Stimulated activated CD4-positive, alpha-beta T cell treated with anti-CD3 and anti-CD28 coated beads, Interleukin-1b, Interleukin-23, amount 100 ng/mL, for 24 hours (primary cell): ENCODE measurements around the gene CAMK1D.
A peak's percentile ranks its signal among the peaks of the same experiment; 100 is the strongest.

Experiments
- DNase-seq, 4 experiments: peaks; one replicate each; pipeline ENCODE4 v3.0.0-alpha.2; 2020; ENCODE audit warnings: low read depth in 4 of 4, low spot score in 1 of 4

Gene CAMK1D

DNA sequence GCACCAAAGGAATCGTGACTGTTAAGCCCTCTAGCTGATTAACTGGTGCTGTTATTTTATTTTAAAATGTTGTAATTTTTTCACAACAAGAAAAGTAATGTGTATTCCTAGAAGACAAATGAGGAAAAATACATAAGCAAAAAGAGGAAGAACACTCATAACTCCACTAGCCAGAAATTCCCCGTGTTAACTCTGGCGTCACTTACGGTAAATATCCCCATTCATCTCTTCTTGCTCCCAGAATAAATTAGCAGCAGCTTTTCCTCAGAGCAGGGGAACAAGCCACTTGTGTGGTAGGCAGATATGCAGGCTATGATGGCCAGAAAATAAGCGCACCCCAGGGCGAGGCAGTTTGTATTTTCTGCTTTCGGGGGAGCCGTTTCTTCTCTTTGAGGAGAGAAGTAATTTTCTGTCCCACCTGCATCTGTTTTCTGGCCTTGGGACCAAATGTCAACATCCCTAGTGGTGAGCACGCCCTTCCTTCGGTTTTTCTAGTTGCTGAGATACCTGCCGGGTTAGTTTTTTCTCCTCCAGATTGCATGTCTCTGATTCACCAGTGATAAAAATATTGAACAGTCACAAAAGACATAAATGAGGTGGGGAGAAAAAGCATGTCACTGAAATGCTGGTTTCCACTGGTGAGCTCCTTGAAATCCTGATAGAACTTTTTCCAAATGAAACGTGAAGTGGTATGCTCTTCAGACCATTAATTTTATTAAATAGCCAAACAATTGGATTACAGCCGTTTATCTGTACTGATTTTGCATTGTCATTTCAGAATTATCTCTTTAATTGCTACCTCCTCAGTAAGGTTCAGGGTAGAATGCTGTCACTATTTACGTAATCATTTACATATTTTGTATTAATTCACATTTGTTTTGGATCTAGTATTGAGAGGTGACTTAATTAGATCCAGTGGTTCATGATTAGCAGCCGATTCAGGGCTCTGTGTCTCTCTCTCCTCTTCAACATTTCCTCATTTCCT is 268.1 kb downstream of the CAMK1D start:
- DNase-seq, result no peak

DNA sequence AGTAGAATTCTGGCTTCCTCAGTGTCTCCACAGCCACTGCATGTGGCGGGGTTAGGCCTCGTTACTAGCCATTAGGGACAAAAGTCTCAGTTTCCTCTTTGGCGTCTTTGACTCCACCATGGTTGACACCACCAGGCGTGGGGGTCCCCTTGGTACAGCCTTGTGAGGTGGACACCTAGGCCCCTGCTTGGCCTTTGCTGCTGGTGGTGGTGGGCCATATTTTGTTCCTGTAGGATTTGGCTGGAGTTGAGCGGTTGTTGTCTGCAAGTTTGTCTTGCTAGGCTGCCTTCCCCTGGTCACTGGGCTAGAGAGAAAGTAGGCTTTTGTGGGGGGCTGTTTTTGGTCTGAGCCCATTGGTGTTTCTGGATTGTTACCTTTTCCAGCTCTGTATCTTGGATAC is 272.7 kb downstream of the CAMK1D start:
- DNase-seq, result no peak

DNA sequence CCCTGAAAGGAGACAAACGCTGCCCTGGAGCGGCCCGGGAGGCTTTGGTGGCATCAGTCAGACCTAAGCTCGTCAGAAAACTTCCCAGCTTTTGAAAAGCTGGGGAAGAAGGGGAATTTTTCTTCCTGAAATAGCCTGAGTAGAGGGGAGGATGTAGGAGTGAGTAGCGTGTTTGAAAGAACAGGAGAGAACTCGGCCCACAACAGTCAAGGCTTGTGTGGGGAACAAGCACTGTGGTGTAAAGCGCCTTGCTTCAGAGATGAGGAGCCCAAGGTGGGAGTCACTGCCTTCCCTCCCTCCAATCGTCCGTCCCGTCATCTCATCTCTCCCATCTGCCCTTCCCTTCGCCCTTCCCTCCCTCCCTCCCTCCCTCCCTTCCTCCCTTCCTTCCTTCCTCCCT is 273.3 kb downstream of the CAMK1D start:
- DNase-seq, result no peak

DNA sequence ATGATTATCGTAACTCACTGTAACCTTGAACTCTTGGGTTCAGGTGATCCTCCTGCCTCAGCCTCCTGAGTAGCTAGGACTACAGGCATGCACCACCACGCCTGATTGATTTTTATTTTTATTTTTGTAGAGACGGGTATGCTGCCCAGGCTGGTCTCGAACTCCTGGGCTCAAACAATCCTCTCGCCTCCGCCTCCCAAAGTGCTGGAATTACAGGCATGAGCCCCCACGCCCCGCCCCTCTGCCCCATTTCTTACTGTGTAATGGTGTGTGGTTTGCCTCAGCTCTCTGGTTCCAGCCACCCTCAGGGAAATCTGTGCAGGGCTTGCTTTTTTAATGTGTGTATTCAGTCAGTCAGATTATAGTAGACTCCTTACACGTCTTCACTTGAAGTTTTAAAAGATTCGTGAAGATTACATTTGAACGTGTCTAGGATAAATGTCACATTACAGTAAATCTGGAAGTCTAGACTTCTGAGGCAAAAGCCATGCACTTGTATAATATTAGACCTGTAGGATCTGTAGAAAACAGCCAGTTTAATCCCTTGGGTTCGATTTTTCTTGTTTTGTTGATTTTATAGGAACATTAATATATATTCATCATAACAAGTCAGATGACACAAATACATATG is 276.2 kb downstream of the CAMK1D start:
- no peak for DNase-seq

DNA sequence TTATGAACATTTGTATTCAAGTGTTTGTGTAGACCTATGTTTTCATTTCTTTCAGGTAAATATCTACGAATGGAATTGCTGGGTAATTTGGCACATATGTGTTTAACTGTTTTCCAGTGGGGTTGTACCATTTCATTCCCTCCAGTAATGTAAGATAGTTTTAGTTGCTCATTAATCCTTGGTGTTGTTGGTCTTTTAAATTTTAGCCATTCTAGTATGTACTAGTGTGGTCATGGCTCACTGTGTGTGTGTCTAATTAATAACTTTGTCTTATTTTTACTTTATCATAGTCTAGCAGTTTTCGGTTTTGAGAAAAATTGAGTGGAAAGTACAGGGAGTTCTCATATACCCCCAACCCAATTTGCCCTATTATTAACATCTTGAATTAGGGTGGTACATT is 278.8 kb downstream of the CAMK1D start:
- no peak for DNase-seq

DNA sequence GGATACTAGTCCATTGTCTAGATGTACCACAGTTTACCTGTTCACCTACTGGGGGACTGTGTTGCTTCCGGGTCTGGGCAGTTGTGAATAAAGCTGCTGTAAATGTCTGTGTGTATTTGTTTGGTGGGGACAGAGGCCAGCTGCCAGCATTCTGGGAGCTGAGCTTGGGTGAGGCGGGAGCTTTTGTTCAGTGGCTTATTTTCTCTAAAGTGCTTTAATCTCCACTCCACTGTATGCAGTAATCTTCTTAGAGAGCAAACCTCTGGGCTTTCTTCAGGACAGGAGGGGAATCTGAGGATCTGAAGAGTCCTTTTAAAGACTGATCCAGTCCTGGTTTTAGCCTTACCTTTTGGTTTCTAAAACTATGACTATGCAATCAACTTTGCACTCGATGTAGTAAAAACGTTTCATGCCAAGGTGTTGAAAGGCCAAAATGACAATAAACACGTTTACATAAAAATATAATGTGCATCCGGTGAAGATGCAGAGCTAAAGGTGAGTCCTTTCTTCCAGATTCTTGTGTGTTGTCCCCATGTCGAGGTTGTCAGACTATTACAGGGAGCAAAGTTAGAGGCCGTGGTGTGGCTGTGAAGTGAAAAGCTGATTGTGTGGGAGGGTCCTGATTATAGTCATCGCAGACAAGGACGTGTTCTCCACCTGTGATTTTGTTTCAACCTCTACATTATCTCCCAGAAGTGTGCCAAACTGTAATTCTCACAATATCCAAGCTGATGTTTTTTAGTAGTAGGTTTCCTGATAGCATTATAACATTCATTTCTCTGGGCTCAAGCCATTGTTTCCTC is 279.8 kb downstream of the CAMK1D start:
- DNase-seq, result no peak

DNA sequence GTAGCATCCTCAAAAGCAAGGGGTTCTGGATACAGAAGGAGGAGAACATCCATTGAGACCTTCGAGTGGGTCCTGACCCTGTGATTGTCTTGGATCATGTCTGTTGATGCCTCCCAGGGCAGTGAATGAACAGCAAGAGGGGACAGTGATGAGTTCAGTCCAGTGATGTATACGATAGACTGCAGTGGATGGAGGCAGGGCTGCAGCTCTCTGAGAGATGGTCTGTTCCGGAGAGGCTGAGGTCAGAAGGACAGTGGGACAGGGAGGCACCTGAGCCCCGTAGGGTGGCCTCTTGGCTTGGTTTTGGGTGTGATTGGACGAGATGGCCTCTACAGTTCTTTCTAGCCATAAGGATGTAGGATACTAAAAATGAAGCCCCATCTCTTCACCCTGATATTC is 280.4 kb downstream of the CAMK1D start:
- DNase-seq, result no peak

DNA sequence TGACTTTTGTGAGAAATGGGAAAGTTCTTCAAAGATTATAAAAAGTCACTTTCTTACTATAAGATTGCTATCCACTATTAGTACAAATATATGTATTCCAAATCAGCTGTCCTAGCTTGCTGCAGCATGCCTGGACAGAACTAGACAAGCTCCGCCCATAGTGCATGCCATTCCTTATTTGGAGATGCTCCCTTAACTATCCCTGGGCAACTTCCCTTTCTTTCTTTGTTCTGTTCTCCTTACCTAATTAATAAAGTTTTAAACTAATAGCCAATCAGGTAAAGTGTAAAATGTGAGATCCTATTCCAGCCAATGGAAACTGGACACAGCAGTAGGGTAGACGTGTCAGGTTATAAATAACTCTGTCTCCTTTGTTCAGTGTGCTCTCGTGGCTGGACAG is 281.9 kb downstream of the CAMK1D start:
- DNase-seq, result no peak

DNA sequence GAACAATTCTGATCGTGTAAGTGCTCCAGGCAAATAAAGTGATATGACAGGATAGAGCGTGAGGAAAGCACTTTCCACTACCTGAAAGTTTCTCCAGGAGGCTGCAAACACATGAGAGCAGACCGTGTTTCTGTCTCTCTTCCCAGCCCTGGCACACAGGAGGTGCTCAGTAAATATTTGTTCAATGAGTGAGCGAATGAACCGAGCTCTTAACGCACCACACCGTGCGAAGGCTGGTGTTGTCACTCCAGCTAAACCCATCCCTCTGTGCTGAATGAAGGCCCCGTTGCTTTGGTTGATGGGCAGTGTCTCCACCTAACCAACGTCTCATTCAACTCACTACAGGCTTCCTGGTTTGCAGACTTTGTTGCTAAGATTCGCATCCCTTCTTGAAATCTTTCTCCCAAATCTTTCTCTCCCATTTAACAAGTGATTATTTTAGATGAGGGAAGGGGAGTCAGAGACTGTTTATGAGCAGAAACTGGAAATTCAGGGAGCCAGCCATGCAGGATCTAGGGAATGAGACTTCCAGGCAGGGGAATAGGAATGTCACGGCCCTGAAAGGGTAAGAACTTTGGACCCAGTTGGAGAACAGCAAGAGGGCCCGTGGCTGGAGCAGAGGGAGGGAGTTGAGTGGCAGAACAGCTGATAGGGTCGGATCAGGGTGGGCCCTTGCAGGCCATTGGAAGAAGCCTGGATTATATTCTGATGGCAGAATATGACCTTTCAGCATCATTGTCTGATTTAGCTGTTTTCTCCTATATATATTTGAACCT is 282.6 kb downstream of the CAMK1D start:
- no peak for DNase-seq

DNA sequence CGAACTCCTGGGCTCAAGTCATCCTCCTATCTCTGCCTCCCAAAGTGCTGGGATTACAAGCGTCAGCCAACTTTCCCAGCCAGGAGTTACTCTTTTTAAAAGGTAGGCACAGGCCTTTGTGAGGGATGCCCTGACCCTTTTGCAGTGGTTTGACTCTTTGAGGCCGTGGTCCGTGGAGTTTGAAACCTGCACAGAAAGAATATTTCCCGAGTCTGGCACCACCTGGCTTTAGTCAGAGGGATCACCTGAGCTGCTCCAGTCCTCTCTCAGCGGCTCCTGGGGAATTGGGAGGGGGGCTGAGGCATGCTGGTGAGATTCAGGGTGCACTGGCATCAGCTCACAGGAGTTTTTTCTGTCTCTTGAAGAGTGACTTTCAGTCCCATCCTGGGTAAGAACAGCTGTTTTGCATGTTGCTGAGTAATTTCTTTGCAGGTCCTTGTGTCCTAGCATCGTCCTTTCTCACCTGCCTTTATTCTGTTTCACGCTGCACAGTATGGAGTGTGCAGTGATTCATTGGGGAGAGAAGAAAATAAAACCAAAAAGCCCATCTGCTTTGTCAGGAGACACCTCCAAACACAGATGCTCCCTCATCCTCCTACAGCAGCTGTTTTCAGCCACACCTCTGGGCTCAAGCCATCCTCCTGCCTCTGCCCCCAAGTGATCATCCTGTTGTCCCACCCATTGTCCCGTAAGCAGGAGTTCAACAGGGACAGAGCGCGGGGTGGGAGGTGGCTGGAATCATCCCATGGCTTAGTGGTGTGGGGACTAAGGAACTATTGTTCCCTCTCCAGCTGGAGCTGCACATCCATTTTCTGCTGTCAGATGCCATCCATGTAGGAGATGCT is 284.7 kb downstream of the CAMK1D start:
- DNase-seq, result no peak

DNA sequence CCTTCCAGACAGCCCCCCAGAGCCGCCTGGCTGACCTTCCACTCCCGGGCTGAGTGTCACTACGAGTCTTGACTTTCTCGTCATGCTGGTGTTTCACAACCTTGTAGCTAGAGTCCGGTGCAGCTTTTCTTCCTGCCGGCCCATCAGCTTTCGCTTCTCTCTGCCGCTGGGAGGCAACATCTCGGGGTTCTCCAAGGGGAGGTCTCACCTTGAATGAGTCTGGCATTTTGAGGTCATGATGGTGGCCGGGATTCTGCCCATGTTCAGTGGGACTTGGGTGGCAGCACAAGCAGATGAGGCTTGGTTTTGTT is 285.2 kb downstream of the CAMK1D start:
- DNase-seq, result no peak

DNA sequence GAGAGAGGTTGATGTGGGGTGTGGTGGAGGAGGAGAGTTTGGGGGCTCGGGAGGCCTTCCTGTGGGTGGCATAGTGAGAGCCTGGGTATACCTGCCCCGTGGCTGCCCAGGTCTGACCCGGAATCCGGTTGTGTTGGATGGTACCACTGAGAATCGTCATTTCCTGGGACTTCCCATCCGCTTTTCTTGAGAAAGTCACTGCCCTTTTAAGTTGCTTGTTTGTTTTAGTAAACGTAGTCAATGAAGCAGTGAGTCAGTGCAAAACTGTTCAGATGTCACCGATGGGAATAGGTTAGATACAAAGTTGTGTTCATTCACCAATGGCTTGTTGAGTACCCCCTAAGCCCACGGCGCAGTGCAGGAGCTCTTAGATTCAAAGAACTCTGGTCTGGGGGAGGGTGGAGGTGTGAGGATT is 285.8 kb downstream of the CAMK1D start:
- peak in 1 of 4 experiments; percentile 1 for DNase-seq

DNA sequence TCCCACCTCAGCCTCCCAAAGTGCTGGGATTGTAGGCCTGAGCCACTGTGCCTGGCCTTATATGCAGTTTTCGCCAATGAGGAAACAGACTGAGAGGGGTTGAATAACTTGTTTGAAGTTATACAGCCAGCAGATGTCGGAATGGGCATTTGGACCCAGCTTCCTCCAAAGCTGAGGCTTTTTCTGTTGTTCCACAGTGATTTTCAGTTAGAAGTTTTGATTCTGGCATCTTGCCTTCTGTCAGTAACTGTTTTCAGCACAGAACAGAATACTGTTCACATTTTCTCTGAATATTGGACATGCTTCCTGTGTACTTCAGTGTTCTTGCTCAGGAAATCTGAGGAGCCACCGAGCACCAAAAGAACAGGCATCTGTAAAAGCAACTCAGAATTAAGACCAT is 287.2 kb downstream of the CAMK1D start:
- no peak for DNase-seq

DNA sequence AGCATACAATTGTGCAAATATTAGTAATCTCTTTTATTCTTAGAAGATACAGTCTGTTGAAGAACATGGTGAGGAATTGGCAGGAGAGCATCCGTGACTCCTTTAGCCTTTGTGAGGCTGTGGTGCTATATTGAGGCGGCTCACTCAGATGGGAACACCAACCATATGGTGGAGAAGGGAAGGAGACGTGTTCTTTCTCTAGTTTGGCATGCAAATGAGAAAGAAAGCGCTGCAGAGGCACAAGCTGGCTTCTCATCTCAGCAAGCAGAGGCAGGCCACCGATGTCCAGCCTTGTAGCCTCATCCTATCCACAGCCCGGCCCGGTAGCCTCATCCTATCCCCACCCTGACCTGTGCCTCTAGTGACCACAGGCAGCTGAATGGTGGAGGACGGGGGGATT is 288.3 kb downstream of the CAMK1D start:
- no peak for DNase-seq

DNA sequence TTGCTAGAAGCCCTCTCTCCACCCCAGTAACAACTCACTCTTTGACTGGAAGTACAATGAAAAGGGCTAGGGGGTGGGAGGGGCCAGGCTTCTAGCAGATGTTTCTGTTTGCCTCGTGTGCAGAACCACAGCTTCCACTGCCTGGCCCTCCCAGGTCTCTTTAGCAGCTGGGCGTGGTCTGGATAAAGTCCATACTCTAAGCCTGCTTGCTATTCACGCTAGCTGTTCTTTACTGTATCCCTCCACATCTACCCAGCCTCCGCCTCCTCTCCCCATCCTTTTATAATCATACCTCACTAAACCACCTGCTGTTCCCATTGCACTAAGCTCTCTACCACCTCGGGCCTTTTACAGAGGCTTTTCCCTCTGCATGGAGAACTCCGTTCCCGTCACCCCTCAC is 288.8 kb downstream of the CAMK1D start:
- DNase-seq, result no peak

DNA sequence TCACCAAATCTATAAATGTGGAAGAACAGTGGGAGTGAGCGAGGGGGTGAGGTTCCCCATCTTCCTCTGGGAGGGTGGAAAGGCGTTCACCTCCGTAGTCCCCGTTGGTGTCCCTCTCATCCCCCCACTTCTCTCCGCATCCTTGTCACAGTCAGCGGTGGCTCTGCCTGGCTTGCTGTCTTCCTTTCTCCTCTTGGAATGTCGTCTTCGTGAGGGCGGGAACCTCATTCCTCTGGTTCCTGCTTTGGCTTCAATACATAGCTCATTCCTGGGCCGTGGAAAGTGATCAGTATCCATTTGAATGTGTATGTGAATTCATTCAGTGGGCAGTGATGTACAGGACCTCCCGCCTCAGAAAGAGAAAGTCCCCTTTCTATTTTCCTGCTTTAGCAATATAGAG is 289.4 kb downstream of the CAMK1D start:
- no peak for DNase-seq

DNA sequence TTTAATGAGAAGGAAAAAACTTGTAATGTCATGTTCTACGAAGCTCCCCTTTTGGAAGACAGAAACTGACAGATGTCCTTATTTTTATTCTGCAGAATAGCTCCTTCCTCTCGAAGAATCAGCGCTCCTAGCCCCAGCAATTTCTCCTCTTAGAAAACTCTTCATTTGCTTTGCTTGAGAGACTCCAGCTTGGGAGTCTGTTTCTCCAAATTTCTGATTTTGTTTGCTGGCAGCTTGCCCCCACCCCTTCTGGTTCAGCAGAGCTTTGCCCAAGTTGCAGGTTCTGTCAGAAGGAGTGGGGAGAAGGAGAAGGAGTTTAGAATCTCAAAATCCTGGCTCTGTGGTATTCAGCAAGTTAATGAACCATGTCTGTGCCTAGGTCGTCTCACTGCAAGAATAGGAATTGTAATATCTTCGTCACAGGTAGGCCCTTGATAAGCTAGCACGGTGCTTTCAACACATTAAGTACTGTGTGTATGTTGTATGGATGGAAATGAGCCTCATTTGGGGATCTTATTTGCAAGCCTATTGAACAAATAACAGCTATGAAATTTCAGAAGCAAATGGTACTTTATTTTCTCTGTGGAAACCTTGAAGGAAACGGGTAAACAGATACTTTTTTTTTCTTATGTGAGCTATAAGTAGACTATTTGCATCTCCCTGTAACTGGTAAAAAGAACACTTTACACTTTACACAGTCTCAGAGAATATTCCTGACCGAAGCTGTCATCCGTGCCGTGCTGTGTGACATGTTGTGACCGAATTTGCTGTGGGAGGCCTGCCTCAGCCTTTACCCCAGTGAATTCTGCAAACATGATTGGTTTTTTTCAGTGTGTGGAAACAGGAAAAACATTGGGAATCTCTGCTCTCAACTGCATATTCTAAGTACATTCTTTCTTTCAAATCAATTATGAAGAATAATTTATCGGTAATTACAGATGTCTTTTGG is 290.9 kb downstream of the CAMK1D start:
- DNase-seq, result no peak

DNA sequence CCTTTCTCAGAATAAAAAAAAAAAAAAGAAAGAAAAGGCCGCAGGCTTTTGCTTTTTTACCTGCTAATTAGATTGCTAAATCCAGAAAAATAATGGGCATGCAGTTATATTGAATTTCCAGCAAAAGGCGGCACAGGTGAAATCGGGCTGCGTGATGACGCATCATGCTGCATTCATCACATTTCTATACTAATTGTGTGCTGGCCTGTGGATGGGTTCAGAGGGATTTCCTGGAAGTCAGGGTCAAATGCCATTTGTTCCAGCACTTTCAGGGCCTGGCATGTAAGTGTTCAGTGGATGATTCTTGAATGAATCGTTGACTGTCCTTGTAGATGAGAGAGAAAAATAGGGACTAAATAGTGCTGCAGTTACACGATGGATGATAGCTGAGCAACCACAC is 292.7 kb downstream of the CAMK1D start:
- DNase-seq, result no peak

DNA sequence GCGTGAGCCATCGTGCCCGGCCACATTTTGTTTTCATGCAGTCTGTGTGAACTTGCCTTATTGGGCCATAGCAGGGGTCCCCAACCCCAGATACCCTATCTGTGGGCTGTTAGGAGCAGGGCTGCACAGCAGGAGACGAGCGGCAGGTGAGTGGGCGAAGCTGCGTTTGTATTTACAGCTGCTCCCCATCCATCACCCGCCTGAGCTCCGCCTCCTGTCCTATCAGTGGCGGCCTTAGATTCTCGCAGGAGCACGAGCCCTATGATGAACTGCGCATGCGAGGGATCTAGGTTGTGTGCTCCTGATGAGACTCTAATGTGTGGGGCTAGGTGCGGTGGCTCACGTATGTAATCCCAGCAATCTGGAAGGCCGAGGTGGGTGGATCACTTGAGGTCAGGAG is 293.9 kb downstream of the CAMK1D start:
- DNase-seq, result no peak
